Left kidney (tissue), 2 donors: ENCODE results near the gene METAP1D. TPM values are rescaled to one million over a fixed set of nuclear protein-coding genes. Genes with fewer than 3 reads are reported as not detected.
"Not testable (repeated sequence)": the region's sequence is repeated elsewhere in the genome, so short reads cannot be mapped to it uniquely, and the experiment has no call there.

Experiments used
- DNase-seq: peaks from one replicate; pipeline ENCODE4 v3.0.0-alpha.2; 2013
- polyA plus RNA-seq: library from polyadenylated mRNA; unstranded; fragments of 120-200 nt; gene quantifications from one replicate; pipeline ENCODE4 v1.2.1, GENCODE V29; 2013; ENCODE audit not compliant: insufficient read length

Gene METAP1D
- polyA plus RNA-seq, 1 donor = 25.8 TPM

- peak; percentile 88 for DNase-seq
Measured at GRCh38 chr2:172102391-172103359, 102.9 kb downstream of the METAP1D start, which contains the start of gene DLX2. TSS of gene DLX2 (minus strand) at chr2:172102900. CDS start at chr2:172102538, 362 bp downstream.

DNA sequence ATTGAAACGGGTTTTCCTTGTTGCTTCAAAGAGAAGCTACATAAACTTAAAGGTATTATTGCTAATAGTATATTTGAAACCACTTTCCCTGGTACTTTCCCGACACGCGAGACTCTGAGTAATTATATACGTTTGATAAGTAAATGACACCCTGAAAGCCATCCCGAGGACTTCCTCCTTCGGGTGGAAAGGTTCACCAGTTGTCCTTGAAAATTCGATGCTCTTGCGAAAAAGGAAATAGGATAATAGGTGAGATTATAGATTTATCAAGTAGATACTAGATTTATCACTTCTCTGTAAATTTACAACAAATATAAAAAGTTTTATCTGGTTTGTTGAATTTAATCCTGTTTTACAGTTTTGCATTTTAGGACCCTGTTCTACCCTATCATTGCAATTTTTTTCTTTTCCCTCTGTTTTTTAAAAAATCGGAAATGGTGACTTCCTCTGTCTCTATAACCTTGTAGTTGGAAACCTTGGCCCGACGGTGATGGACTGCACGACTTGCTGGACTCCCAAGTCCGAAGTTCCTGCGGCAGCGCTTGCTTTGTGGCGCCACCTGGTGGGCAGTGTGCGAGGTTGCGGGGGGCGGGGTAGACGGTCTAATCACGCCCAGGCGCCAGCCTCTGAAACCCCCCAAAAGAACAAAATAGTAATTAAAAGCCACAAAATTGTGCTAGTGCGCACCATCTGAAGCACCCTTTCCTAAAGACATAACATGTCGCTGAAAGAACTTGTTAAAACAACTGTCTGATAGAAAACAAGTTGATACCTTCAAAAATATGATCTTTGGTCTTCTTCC, 103.9 kb downstream of the METAP1D start:
- peak; percentile 85 for DNase-seq

GRCh38 chr2:172105471-172106107, 105.8 kb downstream of the METAP1D start:
- no peak for DNase-seq

DNA sequence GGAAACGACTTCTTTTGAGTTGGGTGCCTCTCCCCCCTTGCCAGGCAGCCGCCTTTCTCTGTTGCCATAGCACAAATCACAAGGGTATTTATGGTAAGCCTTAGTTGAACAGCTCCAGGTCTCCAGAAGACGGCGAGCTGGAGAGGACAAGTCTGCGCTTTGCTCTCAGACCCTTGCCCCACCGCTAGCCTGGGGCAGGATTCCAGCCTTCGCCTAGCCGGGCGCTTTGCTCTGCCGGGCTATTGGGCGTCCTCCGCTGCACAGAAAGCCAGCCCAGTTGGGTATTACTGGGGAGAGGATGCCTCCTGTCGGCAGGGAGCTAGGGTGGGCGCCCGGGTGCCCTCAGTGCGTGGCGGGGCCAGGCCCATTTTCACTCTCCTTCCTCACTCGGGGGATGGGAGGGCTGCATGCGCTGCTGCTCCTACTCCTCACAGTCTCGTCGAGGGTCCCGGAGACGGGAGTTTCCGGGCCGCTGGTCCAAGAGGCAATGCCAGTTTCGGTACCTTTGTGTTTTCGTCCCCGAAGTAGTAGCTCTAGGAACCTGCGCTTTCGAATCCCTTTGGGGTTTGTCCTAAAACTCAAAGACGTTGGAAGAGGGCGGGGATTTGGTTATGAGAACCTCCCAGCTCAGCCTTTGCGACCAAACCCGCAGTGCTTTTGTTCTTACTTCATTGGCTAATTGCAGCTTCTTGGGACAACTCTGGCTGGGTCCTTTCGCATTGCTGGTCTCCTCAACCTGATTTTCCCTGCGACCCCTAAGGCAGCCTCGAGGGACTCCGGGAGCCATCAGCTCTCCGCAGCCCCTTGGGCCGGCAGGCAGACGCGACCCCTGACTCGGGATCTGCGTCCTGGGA, 106.6 kb downstream of the METAP1D start:
- DNase-seq = peak; percentile 25

DNA sequence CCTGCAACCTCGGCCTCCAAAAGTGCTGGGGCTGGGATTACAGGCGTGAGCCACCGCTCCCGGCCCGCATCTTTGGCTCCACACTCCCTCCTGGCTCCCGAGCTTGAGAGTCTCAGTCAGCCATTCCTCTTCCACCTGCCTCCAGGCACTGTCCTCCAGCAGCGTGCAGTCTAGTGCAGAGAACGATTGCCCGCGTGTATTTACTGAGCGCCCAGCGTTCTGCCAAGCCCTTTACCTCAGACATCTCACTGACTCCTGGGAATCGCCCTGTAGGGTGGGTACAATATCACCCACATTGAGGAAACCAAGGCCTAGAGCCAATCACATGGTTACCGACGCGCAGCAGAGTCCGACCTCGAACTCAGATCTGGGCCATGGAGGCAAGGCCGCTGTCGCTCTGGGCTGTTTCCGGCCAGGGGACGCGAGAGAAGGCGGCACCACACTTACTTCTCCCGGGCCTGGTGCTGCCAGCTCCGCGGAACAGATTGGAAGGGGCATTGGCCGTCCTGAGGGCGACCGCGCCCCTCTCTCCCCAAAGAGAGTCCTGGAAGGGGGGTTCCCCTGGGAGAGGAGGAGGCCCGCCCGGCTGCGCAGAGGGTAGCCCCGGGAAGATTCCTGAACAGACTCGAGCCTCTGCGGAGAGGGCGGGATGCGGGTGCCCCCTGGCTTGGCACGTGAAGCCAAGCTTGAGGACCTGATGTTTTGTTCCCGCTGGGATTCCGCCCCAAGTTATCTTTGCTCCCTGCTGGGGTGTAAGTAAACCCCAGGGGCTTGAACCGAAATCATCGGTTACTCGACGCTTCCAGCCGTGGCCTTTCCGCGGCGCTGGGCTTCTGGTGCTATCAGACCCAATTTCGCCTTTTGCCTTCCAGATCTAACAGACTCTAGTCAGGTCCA, 108.2 kb downstream of the METAP1D start:
- no peak for DNase-seq

DNA sequence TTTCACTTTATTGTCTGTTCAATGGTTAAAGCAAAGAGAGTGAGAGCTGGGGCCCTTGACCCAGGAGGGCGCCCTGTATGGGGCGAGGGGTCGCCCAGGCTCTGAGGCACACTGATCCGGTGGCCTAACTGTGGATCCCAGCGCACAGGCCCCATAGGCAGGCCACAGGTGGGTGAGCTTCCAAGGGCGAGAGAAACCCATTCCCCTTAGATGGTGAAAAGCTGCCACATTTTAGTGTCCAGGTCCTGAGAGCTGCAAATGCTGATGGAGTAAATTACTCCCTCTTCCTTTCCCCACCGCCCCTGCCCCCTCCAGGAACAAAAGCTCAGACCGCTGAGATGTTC, 108.8 kb downstream of the METAP1D start:
- DNase-seq = no peak

DNA sequence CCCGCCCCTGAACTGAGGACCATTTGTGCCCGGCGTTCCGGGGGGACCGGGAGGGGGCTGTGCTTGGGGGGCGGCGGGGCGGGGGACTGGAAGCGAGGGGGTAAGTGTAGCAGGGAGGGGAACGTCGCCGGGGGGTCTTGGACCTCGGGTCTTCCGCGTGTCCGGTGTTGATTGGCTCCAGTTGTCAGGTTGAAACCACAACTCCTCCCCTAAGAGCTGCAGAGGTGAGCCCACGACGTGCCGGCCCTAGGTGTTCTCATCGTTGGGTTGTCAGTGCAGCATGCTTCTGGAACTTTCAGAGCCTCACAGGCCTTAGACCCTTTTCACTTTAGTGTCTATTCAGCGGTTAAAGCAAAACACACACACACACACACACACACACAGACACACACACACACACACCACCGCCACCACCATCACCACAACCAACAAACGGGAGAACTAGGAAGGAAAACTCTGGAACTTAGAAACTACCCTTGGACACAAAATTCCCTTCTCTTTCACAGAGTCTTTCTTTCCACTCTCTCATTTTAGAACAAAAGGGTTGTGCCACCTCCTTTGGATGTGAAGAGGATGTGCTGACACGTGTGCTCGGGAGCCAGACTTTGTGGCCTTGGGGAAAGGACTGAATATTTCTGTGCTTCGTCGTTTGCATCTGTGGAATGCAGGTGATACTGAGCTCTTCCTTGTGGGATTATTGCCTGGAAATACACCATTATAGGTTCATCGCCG, 109.7 kb downstream of the METAP1D start:
- DNase-seq = no peak

DNA sequence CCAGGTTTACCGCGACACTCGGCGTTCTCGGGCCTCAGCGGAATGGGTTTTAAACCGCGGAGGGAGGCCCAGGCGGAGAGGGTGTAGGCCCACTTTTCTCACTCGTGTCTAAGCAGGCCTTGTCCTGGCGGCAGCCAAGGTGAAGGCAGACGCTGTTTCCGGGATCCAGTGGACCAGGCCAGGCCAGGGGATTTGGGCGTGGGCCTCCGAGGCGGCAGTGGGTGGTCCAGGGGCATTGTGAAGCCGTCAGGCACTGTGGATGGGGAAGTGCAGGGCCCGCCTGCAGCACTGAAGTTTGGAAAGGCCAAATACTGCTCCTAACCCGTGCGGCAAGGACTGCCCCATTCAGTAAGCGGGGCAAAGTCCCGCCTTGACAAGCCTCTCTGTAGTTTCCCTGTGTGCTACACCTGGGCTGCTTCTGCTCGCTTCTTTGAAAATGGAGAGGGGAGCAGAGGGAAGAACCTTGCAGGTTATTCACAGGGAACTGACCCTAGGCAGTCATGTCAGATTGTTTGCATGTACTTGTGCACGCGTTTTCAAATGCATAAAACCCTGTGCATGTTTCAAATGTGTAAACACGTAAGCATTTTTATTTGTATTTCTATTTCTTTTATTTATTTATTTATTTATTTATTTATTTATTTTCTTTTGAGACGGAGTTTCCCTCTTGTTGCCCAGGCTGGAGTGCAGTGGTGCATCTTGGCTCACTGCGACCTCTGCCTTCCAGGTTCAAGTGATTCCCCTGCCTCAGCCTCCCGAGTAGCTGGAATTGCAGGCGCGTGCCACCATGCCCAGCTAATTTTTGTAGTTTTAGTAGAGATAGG, 110.4 kb downstream of the METAP1D start:
- no peak for DNase-seq

GRCh38 chr2:172113617-172114016, 113.9 kb downstream of the METAP1D start:
- DNase-seq = no peak

- not testable (repeated sequence) for DNase-seq
Measured at GRCh38 chr2:172114176-172114575, 114.4 kb downstream of the METAP1D start.

- DNase-seq = no peak
Measured at GRCh38 chr2:172114579-172114978, 114.8 kb downstream of the METAP1D start.

DNA sequence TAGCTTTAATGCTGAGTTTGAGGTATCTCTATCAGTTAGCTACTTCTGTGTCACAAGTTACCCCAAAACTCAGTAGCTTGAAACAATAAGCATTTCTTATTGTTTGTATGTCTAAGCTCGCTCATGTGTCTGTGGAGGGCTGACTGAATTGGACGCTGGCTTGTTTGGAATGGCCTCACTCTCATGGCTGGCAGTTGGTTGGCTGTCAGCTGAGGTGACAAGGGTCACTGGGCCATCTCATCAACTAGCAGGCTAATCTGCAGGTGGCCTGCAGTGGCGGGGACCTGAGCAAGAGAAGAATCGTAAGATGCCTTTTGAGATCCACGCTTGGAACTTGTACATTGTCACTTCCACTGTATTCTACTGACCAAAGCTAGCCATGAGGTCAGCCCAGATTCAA, 116.4 kb downstream of the METAP1D start:
- no peak for DNase-seq

- DNase-seq = no peak
Measured at GRCh38 chr2:172119089-172119488, 119.3 kb downstream of the METAP1D start.

DNA sequence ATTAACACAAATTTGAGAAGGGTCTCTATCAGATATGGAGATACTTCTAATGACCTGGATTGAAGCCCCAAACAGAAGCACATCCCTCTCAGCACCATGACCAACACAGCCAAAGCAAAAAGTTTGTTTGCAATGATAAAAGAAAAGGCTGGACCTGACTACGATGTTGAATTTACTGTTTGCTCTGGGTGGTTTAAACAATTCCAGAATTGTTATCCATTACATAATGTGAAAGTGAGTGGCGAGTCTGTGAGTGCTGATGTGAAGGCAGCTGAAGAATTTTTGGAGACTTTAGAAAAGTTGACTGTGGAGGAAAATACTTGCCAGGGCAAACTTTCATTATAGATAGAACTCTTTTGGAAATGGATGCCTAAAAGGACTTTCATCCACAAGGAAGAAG, 120.4 kb downstream of the METAP1D start:
- DNase-seq = no peak

- no peak for DNase-seq
Measured at GRCh38 chr2:172128484-172128883, 128.7 kb downstream of the METAP1D start.

GRCh38 chr2:172129404-172129803, 129.7 kb downstream of the METAP1D start:
- DNase-seq = no peak
